Measurements from ENCODE around the gene ZBTB7B.

ZBTB7B gene

DNA sequence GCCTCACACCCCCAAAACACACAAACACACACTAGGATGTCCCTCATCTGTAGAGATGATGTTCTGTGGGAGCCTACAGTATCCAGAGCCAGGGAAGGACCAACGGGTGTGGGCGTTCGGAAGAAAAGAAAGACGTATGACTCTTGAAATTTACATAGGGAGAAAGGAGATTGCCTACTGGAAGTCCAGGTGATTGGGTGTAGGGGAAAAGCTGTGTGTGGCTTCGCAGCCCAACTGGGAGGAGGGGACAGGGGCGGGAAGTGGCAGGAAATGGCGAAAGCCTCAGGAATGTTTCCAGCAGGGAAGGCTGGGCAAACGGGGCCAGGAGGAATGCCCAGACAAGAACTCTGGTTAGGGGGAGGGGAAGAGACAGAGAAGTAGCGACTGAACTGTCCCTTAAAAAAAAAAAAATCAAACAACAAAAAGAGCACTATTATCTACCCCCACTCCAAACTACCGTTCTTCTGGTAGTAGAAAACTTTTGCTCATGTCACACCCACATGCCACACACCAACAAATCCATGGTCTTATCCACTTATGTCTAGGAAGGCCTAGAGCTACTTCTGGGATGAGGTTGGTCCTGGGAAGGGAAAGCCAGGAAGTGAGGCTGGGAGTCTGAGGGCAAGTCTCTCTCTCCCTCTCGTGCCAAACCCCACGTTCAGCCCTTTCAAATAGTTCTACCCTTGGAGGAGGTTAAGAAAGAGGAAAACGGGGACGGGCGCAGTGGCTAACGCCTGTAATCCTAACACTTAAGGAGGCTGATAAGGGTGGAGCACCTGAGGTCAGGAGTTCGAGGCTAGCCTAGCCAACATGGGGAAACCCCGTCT is 29.9 kb upstream of the ZBTB7B start (continued):
- TF ChIP-seq, protein P1, sequence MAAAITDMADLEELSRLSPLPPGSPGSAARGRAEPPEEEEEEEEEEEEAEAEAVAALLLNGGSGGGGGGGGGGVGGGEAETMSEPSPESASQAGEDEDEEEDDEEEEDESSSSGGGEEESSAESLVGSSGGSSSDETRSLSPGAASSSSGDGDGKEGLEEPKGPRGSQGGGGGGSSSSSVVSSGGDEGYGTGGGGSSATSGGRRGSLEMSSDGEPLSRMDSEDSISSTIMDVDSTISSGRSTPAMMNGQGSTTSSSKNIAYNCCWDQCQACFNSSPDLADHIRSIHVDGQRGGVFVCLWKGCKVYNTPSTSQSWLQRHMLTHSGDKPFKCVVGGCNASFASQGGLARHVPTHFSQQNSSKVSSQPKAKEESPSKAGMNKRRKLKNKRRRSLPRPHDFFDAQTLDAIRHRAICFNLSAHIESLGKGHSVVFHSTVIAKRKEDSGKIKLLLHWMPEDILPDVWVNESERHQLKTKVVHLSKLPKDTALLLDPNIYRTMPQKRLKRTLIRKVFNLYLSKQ (tag by site-specific recombination; IDR thresholded peaks at IDR 0.05; ENCODE audit: borderline replicate concordance) = no peak
- TF ChIP-seq ZNF391 (tag by site-specific recombination; IDR thresholded peaks at IDR 0.05; ENCODE audit: borderline replicate concordance, low read depth) = peak; percentile 53; the same call in 1 of the 2 replicates
- TF ChIP-seq HOXA7 (CRISPR knock-in tag; IDR thresholded peaks at IDR 0.05; ENCODE audit: borderline replicate concordance) = no peak
- TF ChIP-seq, protein P2, sequence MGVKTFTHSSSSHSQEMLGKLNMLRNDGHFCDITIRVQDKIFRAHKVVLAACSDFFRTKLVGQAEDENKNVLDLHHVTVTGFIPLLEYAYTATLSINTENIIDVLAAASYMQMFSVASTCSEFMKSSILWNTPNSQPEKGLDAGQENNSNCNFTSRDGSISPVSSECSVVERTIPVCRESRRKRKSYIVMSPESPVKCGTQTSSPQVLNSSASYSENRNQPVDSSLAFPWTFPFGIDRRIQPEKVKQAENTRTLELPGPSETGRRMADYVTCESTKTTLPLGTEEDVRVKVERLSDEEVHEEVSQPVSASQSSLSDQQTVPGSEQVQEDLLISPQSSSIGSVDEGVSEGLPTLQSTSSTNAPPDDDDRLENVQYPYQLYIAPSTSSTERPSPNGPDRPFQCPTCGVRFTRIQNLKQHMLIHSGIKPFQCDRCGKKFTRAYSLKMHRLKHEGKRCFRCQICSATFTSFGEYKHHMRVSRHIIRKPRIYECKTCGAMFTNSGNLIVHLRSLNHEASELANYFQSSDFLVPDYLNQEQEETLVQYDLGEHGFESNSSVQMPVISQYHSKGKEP (tag by site-specific recombination; IDR thresholded peaks at IDR 0.05) = no peak
- TF ChIP-seq, protein P3, sequence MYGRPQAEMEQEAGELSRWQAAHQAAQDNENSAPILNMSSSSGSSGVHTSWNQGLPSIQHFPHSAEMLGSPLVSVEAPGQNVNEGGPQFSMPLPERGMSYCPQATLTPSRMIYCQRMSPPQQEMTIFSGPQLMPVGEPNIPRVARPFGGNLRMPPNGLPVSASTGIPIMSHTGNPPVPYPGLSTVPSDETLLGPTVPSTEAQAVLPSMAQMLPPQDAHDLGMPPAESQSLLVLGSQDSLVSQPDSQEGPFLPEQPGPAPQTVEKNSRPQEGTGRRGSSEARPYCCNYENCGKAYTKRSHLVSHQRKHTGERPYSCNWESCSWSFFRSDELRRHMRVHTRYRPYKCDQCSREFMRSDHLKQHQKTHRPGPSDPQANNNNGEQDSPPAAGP (tag by site-specific recombination; IDR thresholded peaks at IDR 0.05) = peak; percentile 88
- TF ChIP-seq ZNF211 (tag by site-specific recombination; IDR thresholded peaks at IDR 0.05; ENCODE audit: low read depth) = no peak
- TF ChIP-seq ZNF335 (tag by site-specific recombination; conservative IDR thresholded peaks at IDR 0.05) = peak; percentile 59
- TF ChIP-seq ZNF549 (tag by site-specific recombination; IDR thresholded peaks at IDR 0.05) = no peak
- TF ChIP-seq, protein P4, sequence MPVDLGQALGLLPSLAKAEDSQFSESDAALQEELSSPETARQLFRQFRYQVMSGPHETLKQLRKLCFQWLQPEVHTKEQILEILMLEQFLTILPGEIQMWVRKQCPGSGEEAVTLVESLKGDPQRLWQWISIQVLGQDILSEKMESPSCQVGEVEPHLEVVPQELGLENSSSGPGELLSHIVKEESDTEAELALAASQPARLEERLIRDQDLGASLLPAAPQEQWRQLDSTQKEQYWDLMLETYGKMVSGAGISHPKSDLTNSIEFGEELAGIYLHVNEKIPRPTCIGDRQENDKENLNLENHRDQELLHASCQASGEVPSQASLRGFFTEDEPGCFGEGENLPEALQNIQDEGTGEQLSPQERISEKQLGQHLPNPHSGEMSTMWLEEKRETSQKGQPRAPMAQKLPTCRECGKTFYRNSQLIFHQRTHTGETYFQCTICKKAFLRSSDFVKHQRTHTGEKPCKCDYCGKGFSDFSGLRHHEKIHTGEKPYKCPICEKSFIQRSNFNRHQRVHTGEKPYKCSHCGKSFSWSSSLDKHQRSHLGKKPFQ (tag by site-specific recombination; IDR thresholded peaks at IDR 0.05) = no peak
- TF ChIP-seq, protein P5, sequence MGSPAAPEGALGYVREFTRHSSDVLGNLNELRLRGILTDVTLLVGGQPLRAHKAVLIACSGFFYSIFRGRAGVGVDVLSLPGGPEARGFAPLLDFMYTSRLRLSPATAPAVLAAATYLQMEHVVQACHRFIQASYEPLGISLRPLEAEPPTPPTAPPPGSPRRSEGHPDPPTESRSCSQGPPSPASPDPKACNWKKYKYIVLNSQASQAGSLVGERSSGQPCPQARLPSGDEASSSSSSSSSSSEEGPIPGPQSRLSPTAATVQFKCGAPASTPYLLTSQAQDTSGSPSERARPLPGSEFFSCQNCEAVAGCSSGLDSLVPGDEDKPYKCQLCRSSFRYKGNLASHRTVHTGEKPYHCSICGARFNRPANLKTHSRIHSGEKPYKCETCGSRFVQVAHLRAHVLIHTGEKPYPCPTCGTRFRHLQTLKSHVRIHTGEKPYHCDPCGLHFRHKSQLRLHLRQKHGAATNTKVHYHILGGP (tag by site-specific recombination; IDR thresholded peaks at IDR 0.05) = no peak
- TF ChIP-seq, protein P6, sequence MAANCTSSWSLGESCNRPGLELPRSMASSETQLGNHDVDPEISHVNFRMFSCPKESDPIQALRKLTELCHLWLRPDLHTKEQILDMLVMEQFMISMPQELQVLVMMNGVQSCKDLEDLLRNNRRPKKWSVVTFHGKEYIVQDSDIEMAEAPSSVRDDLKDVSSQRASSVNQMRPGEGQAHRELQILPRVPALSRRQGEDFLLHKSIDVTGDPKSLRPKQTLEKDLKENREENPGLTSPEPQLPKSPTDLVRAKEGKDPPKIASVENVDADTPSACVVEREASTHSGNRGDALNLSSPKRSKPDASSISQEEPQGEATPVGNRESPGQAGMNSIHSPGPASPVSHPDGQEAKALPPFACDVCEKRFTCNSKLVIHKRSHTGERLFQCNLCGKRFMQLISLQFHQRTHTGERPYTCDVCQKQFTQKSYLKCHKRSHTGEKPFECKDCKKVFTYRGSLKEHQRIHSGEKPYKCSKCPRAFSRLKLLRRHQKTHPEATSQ (tag by site-specific recombination; IDR thresholded peaks at IDR 0.05) = no peak
- TF ChIP-seq, protein P7, sequence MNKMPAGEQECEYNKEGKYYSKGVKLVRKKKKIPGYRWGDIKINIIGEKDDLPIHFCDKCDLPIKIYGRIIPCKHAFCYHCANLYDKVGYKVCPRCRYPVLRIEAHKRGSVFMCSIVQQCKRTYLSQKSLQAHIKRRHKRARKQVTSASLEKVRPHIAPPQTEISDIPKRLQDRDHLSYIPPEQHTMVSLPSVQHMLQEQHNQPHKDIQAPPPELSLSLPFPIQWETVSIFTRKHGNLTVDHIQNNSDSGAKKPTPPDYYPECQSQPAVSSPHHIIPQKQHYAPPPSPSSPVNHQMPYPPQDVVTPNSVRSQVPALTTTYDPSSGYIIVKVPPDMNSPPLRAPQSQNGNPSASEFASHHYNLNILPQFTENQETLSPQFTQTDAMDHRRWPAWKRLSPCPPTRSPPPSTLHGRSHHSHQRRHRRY (tag by site-specific recombination; IDR thresholded peaks at IDR 0.05) = no peak
- no peak for TF ChIP-seq ZNF677 (tag by site-specific recombination; IDR thresholded peaks at IDR 0.05)
- TF ChIP-seq, protein P8, sequence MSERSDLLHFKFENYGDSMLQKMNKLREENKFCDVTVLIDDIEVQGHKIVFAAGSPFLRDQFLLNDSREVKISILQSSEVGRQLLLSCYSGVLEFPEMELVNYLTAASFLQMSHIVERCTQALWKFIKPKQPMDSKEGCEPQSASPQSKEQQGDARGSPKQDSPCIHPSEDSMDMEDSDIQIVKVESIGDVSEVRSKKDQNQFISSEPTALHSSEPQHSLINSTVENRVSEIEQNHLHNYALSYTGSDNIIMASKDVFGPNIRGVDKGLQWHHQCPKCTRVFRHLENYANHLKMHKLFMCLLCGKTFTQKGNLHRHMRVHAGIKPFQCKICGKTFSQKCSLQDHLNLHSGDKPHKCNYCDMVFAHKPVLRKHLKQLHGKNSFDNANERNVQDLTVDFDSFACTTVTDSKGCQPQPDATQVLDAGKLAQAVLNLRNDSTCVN (tag by site-specific recombination; optimal IDR thresholded peaks at IDR 0.05) = no peak
- no peak for TF ChIP-seq ZNF155 (tag by site-specific recombination; IDR thresholded peaks at IDR 0.05)
- TF ChIP-seq, protein P9, sequence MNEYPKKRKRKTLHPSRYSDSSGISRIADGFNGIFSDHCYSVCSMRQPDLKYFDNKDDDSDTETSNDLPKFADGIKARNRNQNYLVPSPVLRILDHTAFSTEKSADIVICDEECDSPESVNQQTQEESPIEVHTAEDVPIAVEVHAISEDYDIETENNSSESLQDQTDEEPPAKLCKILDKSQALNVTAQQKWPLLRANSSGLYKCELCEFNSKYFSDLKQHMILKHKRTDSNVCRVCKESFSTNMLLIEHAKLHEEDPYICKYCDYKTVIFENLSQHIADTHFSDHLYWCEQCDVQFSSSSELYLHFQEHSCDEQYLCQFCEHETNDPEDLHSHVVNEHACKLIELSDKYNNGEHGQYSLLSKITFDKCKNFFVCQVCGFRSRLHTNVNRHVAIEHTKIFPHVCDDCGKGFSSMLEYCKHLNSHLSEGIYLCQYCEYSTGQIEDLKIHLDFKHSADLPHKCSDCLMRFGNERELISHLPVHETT (tag by site-specific recombination; IDR thresholded peaks at IDR 0.05) = no peak
- no peak for TF ChIP-seq ZNF585B (tag by site-specific recombination; IDR thresholded peaks at IDR 0.05)
- no peak for TF ChIP-seq GLI4 (tag by site-specific recombination; IDR thresholded peaks at IDR 0.05)
- no peak for TF ChIP-seq ZNF473 (tag by site-specific recombination; IDR thresholded peaks at IDR 0.05)
- no peak for TF ChIP-seq TRIM28 (IDR thresholded peaks at IDR 0.05; ENCODE audit: borderline replicate concordance, low read length)
- TF ChIP-seq KLF16 (tag by site-specific recombination; IDR thresholded peaks at IDR 0.05) = no peak
- TF ChIP-seq ZNF501 (tag by site-specific recombination; IDR thresholded peaks at IDR 0.05) = no peak

Measured in HEK293 (cell line).